PC-3 (cell line): ENCODE results near the gene MPZ. TPM values are rescaled to one million over a fixed set of nuclear protein-coding genes. Genes with fewer than 3 reads are reported as not detected.
"Not testable (repeated sequence)": the region's sequence is repeated elsewhere in the genome, so short reads cannot be mapped to it uniquely, and the experiment has no call there.

Source experiments
- ATAC-seq: fragments of 200-7000 bp; cut with Tn5 transposase; 2 replicates; pipeline ENCODE4 v1.9.1; 2020; ENCODE audit warnings: mild to moderate bottlenecking, moderate library complexity
- BruUV-seq: library from RNA; stranded (reverse); fragments of 400-500 nt; replicated peaks from 2 replicates; lab custom pipeline; 2021; lab: Mats Ljungman, UMichigan
- CTCF ChIA-PET: fragments of 300-600 bp; sonication (Branson Sonifier 250); formaldehyde crosslinking; loops from one replicate; lab custom pipeline; 2022; ENCODE audit warnings: antibody characterized with exemption; lab: Charles Lee
- POLR2A ChIA-PET: fragments of 300-600 bp; sonication (Branson Sonifier 250); formaldehyde crosslinking; loops from one replicate; lab custom pipeline; 2022; ENCODE audit warnings: antibody characterized with exemption; ENCODE audit not compliant: unreplicated experiment; lab: Charles Lee
- DNase-seq: peaks from one replicate; pipeline ENCODE4 v3.0.0-alpha.2; 2015
- H2AFZ ChIP-seq: fragments of 300-600 bp; sonication (generic); 2 replicates; pipeline ENCODE4 v1.6.0; 2016; ENCODE audit warnings: antibody characterized with exemption, low read length
- H3F3A ChIP-seq: fragments of 300-600 bp; sonication (generic); one replicate; pipeline ENCODE4 v1.6.0; 2017; ENCODE audit warnings: antibody characterized with exemption, low read length, control low read depth, mild to moderate bottlenecking; ENCODE audit not compliant: unreplicated experiment
- H3K27ac ChIP-seq: fragments of 300-600 bp; sonication (generic); 2 replicates; pipeline ENCODE4 v1.5.1; 2016; ENCODE audit warnings: mild to moderate bottlenecking, low read length
- H3K27me3 ChIP-seq: fragments of 300-600 bp; sonication (generic); 2 replicates; pipeline ENCODE4 v1.6.1; 2016; ENCODE audit warnings: low read length, mixed read lengths
- H3K36me3 ChIP-seq: fragments of 300-600 bp; sonication (generic); 2 replicates; pipeline ENCODE4 v1.6.1; 2016; ENCODE audit warnings: low read depth, mixed run types, low read length, mixed read lengths
- H3K4me1 ChIP-seq: fragments of 300-600 bp; sonication (generic); 2 replicates; pipeline ENCODE4 v1.5.1; 2016; ENCODE audit warnings: low read length; ENCODE audit not compliant: insufficient read depth
- H3K4me2 ChIP-seq: fragments of 300-600 bp; sonication (generic); 2 replicates; pipeline ENCODE4 v1.6.0; 2016; ENCODE audit warnings: low read length
- H3K4me3 ChIP-seq: fragments of 300-600 bp; sonication (generic); 2 replicates; pipeline ENCODE4 v1.5.1; 2016; ENCODE audit warnings: mild to moderate bottlenecking, low read length, mixed read lengths
- H3K79me2 ChIP-seq: fragments of 300-600 bp; sonication (generic); 2 replicates; pipeline ENCODE4 v1.6.1; 2017; ENCODE audit warnings: low read length, mixed read lengths
- H3K9ac ChIP-seq: fragments of 300-600 bp; sonication (generic); 2 replicates; pipeline ENCODE4 v1.6.0; 2016; ENCODE audit warnings: mild to moderate bottlenecking, low read length
- H3K9me2 ChIP-seq: fragments of 300-600 bp; sonication (generic); replicated peaks from 2 replicates; pipeline ENCODE4 v1.6.1; 2016; ENCODE audit warnings: mixed run types, low read length, mixed read lengths
- H3K9me3 ChIP-seq: fragments of 300-600 bp; sonication (generic); 2 replicates; pipeline ENCODE4 v1.6.1; 2016; ENCODE audit warnings: low read length, mixed read lengths
- H4K20me1 ChIP-seq: fragments of 300-600 bp; sonication (generic); 2 replicates; pipeline ENCODE4 v1.6.1; 2016; ENCODE audit warnings: low read length, mixed read lengths
- CTCF ChIP-seq: fragments of 300-600 bp; sonication (generic); conservative IDR thresholded peaks from 2 replicates; pipeline ENCODE4 v1.5.1; 2017; ENCODE audit warnings: antibody characterized with exemption, low read depth, mild to moderate bottlenecking, low read length
- EZH2 ChIP-seq: fragments of 300-600 bp; sonication (generic); IDR thresholded peaks from one replicate; pipeline ENCODE4 v1.6.1; 2017; ENCODE audit warnings: antibody characterized with exemption, mild to moderate bottlenecking, low read length; ENCODE audit not compliant: unreplicated experiment
- EZH2phosphoT487 ChIP-seq: fragments of 300-600 bp; sonication (generic); IDR thresholded peaks from 2 replicates; pipeline ENCODE4 v1.6.1; 2018; ENCODE audit warnings: mild to moderate bottlenecking, antibody characterized with exemption, low read length, borderline replicate concordance
- intact Hi-C: fragments of 100-400 bp; cut with micrococcal nuclease; formaldehyde crosslinking; loops from 2 replicates; pipeline ENCODE4 v1.9.0; 2023
- total RNA-seq: library from RNA; depleted of rRNA; stranded (reverse); fragments of >200 nt; gene quantifications from 2 replicates; pipeline ENCODE4 v1.2.3, GENCODE V29; 2014

Gene MPZ
- total RNA-seq, 1 experiment from 2014 or later = 0.18 TPM

GRCh38 chr1:161259765-161260164, 50.0 kb downstream of the MPZ start:
- H3K27me3 ChIP-seq = peaks cover 27% of the 10 kb centered on the region
- no peaks in the 10 kb centered on the region for H4K20me1 ChIP-seq
- H3K36me3 ChIP-seq = no peaks in the 10 kb centered on the region
- no peaks in the 10 kb centered on the region for H3F3A ChIP-seq
- no peak overlapping the region for H3K27ac ChIP-seq
- intact Hi-C loops = no loop called here
- H2AFZ ChIP-seq = no peak overlapping the region
- H3K9me2 ChIP-seq = no peaks in the 10 kb centered on the region
- no peak for TF ChIP-seq EZH2phosphoT487
- no peak for TF ChIP-seq EZH2
- TF ChIP-seq CTCF = no peak
- no peak for ATAC-seq
- no peak overlapping the region for H3K4me2 ChIP-seq
- CTCF ChIA-PET = no interaction called here
- H3K4me3 ChIP-seq = no peak overlapping the region
- no peaks in the 10 kb centered on the region for H3K79me2 ChIP-seq
- H3K4me1 ChIP-seq = no peaks in the 10 kb centered on the region
- POLR2A ChIA-PET = no interaction called here
- BruUV-seq = no TSS peak
- peaks cover 6% of the 10 kb centered on the region; the same call in 1 of the 2 replicates for H3K9me3 ChIP-seq
- no peak overlapping the region for H3K9ac ChIP-seq
- DNase-seq = no peak

GRCh38 chr1:161259345-161259702, 50.4 kb downstream of the MPZ start:
- H3K4me3 ChIP-seq = no peak overlapping the region
- CTCF ChIA-PET = no interaction called here
- intact Hi-C loops = no loop called here

GRCh38 chr1:161258439-161259344, 51.1 kb downstream of the MPZ start, which contains the start of gene PCP4L1:
Gene PCP4L1 (plus strand): TSS chr1:161258745. CDS start chr1:161258975, 230 bp downstream.
- peak; percentile 82 for ATAC-seq
- ChIA-PET CTCF (interaction anchor here (0.5 to 0.7 kb wide), 2 partner anchors 33 to 43 kb away, joined by 5 to 6 read pairs; partner anchors contain the start of gene TOMM40L), POLR2A (no interaction called here)
- Histone ChIP-seq H3K36me3 (no peaks in the 10 kb centered on the region), H3F3A (no peaks in the 10 kb centered on the region), H3K9ac (no peak within 1 kb of the TSS), H3K79me2 (no peaks in the 10 kb centered on the region), H3K27me3 (peaks cover 27% of the 10 kb centered on the region), H4K20me1 (no peaks in the 10 kb centered on the region), H3K9me2 (no peaks in the 10 kb centered on the region), H3K4me2 (peak within 1 kb of the TSS; percentile 83), H3K27ac (no peak within 1 kb of the TSS), H3K4me1 (no peaks in the 10 kb centered on the region), H3K9me3 (peaks cover 6% of the 10 kb centered on the region; the same call in 1 of the 2 replicates), H2AFZ (peak within 1 kb of the TSS; percentile 80), H3K4me3 (peak within 1 kb of the TSS; percentile 57)
- intact Hi-C loops = no loop called here
- peak; percentile 40 for DNase-seq
- TF ChIP-seq EZH2phosphoT487 = no peak
- TF ChIP-seq EZH2 = no peak
- no TSS peak for BruUV-seq

More at GRCh38 chr1:161259345-161259702, 50.4 kb downstream of the MPZ start:
- BruUV-seq = no TSS peak
- Histone ChIP-seq H3K79me2 (no peaks in the 10 kb centered on the region), H3K27me3 (peaks cover 27% of the 10 kb centered on the region), H2AFZ (no peak overlapping the region), H3K36me3 (no peaks in the 10 kb centered on the region), H3K4me1 (no peaks in the 10 kb centered on the region), H3K27ac (no peak overlapping the region), H3K9me3 (peaks cover 6% of the 10 kb centered on the region; the same call in 1 of the 2 replicates), H3K4me2 (no peak overlapping the region), H3F3A (no peaks in the 10 kb centered on the region), H3K9me2 (no peaks in the 10 kb centered on the region), H4K20me1 (no peaks in the 10 kb centered on the region), H3K9ac (no peak overlapping the region)
- DNase-seq (no peak), ATAC-seq (no peak)
- POLR2A ChIA-PET = no interaction called here
- no peak for TF ChIP-seq EZH2

GRCh38 chr1:161257109-161257508, 52.7 kb downstream of the MPZ start:
- POLR2A ChIA-PET, H3K9ac ChIP-seq, H3K27ac ChIP-seq: not testable (repeated sequence)

GRCh38 chr1:161255955-161256520, 53.7 kb downstream of the MPZ start:
- H2AFZ ChIP-seq, H3K9ac ChIP-seq, H3K9me2 ChIP-seq, POLR2A ChIA-PET, H3F3A ChIP-seq, H3K36me3 ChIP-seq, H3K9me3 ChIP-seq, BruUV-seq, H3K4me3 ChIP-seq, H4K20me1 ChIP-seq, ATAC-seq, DNase-seq, H3K27ac ChIP-seq, intact Hi-C loops, H3K4me2 ChIP-seq, H3K79me2 ChIP-seq, H3K4me1 ChIP-seq, CTCF ChIA-PET: not testable (repeated sequence)
- peaks cover 27% of the 10 kb centered on the region for H3K27me3 ChIP-seq

More at GRCh38 chr1:161257109-161257508, 52.7 kb downstream of the MPZ start:
- peaks cover 27% of the 10 kb centered on the region for H3K27me3 ChIP-seq
- H2AFZ ChIP-seq, H3K4me2 ChIP-seq, DNase-seq, H3K9me3 ChIP-seq, H3K4me1 ChIP-seq, intact Hi-C loops, CTCF ChIA-PET, H3F3A ChIP-seq, BruUV-seq, H3K9me2 ChIP-seq, H3K4me3 ChIP-seq, ATAC-seq, H3K79me2 ChIP-seq, H3K36me3 ChIP-seq, H4K20me1 ChIP-seq: not testable (repeated sequence)
